ENCODE data around the gene SDK1.
A peak's percentile ranks its signal among the peaks of the same experiment; 100 is the strongest.

SDK1 gene

GRCh38 chr7:3292694-3293093, 8.4 kb upstream of the SDK1 start:
- no peak for DNase-seq

GRCh38 chr7:3294432-3295100, 6.5 kb upstream of the SDK1 start:
- no peak for DNase-seq

- DNase-seq = no peak
Observed at GRCh38 chr7:3297105-3297819, 3.8 kb upstream of the SDK1 start.

GRCh38 chr7:3300221-3300650, 816 bp upstream of the SDK1 start:
- no peak for DNase-seq

GRCh38 chr7:3301449-3301731, 338 bp downstream of the SDK1 start:
- no peak for DNase-seq

GRCh38 chr7:3301831-3302618, 973 bp downstream of the SDK1 start:
- peak in 6 of 14 donors; percentile 8 to 32 (median 20) for DNase-seq

GRCh38 chr7:3302681-3303320, 1.7 kb downstream of the SDK1 start:
- DNase-seq = no peak

- DNase-seq = no peak
Observed at GRCh38 chr7:3304131-3304530, 3.1 kb downstream of the SDK1 start.

- no peak for DNase-seq
Observed at GRCh38 chr7:3307435-3307834, 6.4 kb downstream of the SDK1 start.

- DNase-seq = no peak
Observed at GRCh38 chr7:3309140-3309539, 8.1 kb downstream of the SDK1 start.

- DNase-seq = no peak
Observed at GRCh38 chr7:3309956-3310355, 8.9 kb downstream of the SDK1 start.

GRCh38 chr7:3310884-3311283, 9.8 kb downstream of the SDK1 start:
- DNase-seq = no peak

GRCh38 chr7:3312583-3312982, 11.5 kb downstream of the SDK1 start:
- no peak for DNase-seq

GRCh38 chr7:3318874-3319273, 17.8 kb downstream of the SDK1 start:
- DNase-seq = no peak

- DNase-seq = no peak
Observed at GRCh38 chr7:3321206-3321605, 20.2 kb downstream of the SDK1 start.

- DNase-seq = no peak
Observed at GRCh38 chr7:3321745-3322144, 20.7 kb downstream of the SDK1 start.

GRCh38 chr7:3326246-3326645, 25.2 kb downstream of the SDK1 start:
- no peak for DNase-seq

- no peak for DNase-seq
Observed at GRCh38 chr7:3327099-3327498, 26.0 kb downstream of the SDK1 start.

GRCh38 chr7:3327655-3328054, 26.6 kb downstream of the SDK1 start:
- DNase-seq = no peak

GRCh38 chr7:3332308-3332707, 31.3 kb downstream of the SDK1 start:
- DNase-seq = no peak

GRCh38 chr7:3333861-3334260, 32.8 kb downstream of the SDK1 start:
- no peak for DNase-seq

GRCh38 chr7:3336042-3336665, 35.1 kb downstream of the SDK1 start:
- no peak for DNase-seq

GRCh38 chr7:3338161-3338560, 37.1 kb downstream of the SDK1 start:
- no peak for DNase-seq

Data from C1 segment of cervical spinal cord (tissue), 14 donors.